ENCODE measurements around the gene PPIL4. TPM values are rescaled to one million over a fixed set of nuclear protein-coding genes. Genes with fewer than 3 reads are reported as not detected.

Gene PPIL4
- total RNA-seq, 2 donors from 2014 or later, result 20.2 to 33.8 TPM

DNA sequence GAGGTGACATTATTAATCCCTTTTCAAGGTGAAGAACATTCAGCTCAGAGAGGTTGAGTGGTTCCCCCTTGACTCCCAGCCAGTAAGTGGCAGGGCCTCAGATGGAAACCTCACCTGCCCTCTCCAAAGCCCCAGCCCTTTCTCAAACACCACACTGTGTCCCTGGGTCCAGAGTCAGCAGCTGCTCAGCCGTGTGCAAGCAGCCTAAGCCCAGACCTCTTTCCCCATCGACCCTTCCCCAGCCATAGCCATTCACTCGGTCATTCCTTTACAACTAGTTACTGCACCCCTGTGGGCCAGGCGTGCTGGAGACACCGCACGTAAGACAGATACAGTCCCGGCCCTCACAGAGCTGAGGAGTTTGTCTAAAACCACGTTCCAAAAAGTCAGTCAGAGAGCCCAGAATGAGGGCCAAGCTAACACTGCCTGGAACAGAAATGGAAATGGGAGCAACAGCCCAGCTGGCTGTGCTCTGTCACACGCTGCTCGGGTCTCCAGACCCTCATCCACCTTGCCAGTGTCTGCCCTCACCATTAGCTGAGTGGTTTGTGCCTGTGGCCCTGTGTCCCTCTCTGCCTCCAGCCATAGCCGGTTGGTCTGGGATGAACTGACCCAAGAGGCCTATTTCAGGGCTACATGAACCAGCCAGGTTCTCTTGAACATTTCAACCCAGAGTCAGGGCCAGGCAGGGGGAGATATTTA lies 90.7 kb downstream of the PPIL4 start:
- H3K27ac ChIP-seq, result peak overlapping the region; percentile 39 to 51
- H3K9me3 ChIP-seq, result no peaks in the 10 kb centered on the region
- no peaks in the 10 kb centered on the region for H3K36me3 ChIP-seq
- H3K4me1 ChIP-seq (ENCODE audit: control insufficient read depth in 1 of 2, low read depth in 2 of 2), result peaks cover 17 to 40% of the 10 kb centered on the region in 2 donors
- ATAC-seq (ENCODE audit: insufficient number of reproducible peaks, low FRiP score, low read depth) (no peak), DNase-seq (ENCODE audit: low spot score) (no peak)
- TF ChIP-seq, protein P1, sequence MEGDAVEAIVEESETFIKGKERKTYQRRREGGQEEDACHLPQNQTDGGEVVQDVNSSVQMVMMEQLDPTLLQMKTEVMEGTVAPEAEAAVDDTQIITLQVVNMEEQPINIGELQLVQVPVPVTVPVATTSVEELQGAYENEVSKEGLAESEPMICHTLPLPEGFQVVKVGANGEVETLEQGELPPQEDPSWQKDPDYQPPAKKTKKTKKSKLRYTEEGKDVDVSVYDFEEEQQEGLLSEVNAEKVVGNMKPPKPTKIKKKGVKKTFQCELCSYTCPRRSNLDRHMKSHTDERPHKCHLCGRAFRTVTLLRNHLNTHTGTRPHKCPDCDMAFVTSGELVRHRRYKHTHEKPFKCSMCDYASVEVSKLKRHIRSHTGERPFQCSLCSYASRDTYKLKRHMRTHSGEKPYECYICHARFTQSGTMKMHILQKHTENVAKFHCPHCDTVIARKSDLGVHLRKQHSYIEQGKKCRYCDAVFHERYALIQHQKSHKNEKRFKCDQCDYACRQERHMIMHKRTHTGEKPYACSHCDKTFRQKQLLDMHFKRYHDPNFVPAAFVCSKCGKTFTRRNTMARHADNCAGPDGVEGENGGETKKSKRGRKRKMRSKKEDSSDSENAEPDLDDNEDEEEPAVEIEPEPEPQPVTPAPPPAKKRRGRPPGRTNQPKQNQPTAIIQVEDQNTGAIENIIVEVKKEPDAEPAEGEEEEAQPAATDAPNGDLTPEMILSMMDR (IDR thresholded peaks at IDR 0.05), result no peak
- no peaks in the 10 kb centered on the region for H3K27me3 ChIP-seq (replicated peaks; ENCODE audit: insufficient read depth)
- H3K4me3 ChIP-seq, result no peak overlapping the region

Other genes starting within 250 kb of the PPIL4 start
- gene TAB2, start 228.3 kb downstream of the PPIL4 start, total RNA-seq, result 10 to 100 TPM; 56.0 to 61.7 TPM
- 1 to 10 TPM; 3.2 to 5.6 TPM for gene SUMO4, start 145.8 kb downstream of the PPIL4 start, total RNA-seq
- gene ZC3H12D, start 61.0 kb downstream of the PPIL4 start, total RNA-seq, result 1 to 10 TPM; 1.9 to 3.8 TPM
- 10 to 100 TPM; 52.5 to 81.6 TPM for gene GINM1, start 20.3 kb upstream of the PPIL4 start, total RNA-seq
- gene KATNA1, start 102.7 kb upstream of the PPIL4 start, total RNA-seq, result 10 to 100 TPM; 15.7 to 37.8 TPM
- 10 to 100 TPM; 24.4 to 30.5 TPM for gene LATS1, start 172.1 kb upstream of the PPIL4 start, total RNA-seq
- gene NUP43, start 200.5 kb upstream of the PPIL4 start, total RNA-seq, result 10 to 100 TPM; 18.3 to 26.7 TPM
- gene PCMT1, start 203.7 kb upstream of the PPIL4 start, total RNA-seq, result 10 to 100 TPM; 40.6 to 86.0 TPM